ENCODE results near the gene DLX4. TPM values are rescaled to one million over a fixed set of nuclear protein-coding genes. Genes with fewer than 3 reads are reported as not detected.
A peak's percentile ranks its signal among the peaks of the same experiment; 100 is the strongest.

The DLX4 gene
- total and polyA plus RNA-seq, 2 experiments from 2014 or later: 0.40 TPM; not detected in 1

DNA sequence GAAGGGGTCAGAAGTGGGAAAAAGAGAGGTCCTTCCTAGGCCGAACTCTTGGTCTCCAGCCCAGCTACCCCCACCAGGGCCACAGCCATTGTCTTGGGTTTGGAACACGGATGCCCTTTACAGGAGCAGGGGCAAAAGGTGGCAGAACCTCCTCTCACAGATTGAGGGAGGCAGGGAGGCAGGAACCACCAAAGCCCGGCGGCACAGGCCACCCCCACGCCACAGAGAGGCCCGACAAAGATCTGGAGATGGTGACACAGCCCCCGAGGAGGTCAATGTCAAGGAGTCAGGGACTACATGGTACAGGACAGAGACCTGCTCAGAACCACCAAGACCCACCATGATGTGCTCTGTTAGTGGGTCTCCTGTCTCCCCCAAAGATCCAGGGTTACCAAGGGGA, 44.4 kb upstream of the DLX4 start:
- Histone ChIP-seq H3K4me2 (ENCODE audit: unreplicated experiment) (no peak overlapping the region), H4K20me1 (ENCODE audit: insufficient read depth) (no peaks in the 10 kb centered on the region), H3K4me1 (ENCODE audit: insufficient read depth) (peaks cover 33% of the 10 kb centered on the region), H2AFZ (no peak overlapping the region), H3K9ac (no peak overlapping the region), H3K27ac (no peak overlapping the region), H3K9me3 (ENCODE audit: low read depth) (no peaks in the 10 kb centered on the region), H3K9me2 (ENCODE audit: insufficient read depth) (no peaks in the 10 kb centered on the region), H3F3A (ENCODE audit: insufficient read depth) (no peaks in the 10 kb centered on the region; the same call in 1 of the 2 replicates), H3K79me2 (ENCODE audit: insufficient read depth) (no peaks in the 10 kb centered on the region), H3K36me3 (ENCODE audit: low read depth) (no peaks in the 10 kb centered on the region), H3K4me3 (no peak overlapping the region), H3K27me3 (replicated peaks; ENCODE audit: insufficient read depth) (no peaks in the 10 kb centered on the region)
- in situ Hi-C loops (cut with MboI): no loop called here
- no peak for DNase-seq
- 79 to 90% methylated on average over 5 to 7 of the region's 7 CpGs for WGBS, 2 experiments (ENCODE audit: low coverage in 1 of 2, low lambda C conversion rate in 2 of 2, missing lambda C conversion rate in 2 of 2)
- TF ChIP-seq EZH2 (IDR thresholded peaks at IDR 0.05; ENCODE audit: insufficient read depth, poor library complexity, severe bottlenecking) (no peak), EZH2phosphoT487 (IDR thresholded peaks at IDR 0.05; ENCODE audit: insufficient read depth, low read depth) (no peak)

GRCh38 chr17:49925921-49926320, 43.1 kb upstream of the DLX4 start:
- in situ Hi-C loops (cut with MboI): no loop called here
- DNase-seq: peak; percentile 35
- Histone ChIP-seq H3F3A (ENCODE audit: insufficient read depth) (no peaks in the 10 kb centered on the region; the same call in 1 of the 2 replicates), H2AFZ (no peak overlapping the region), H3K4me1 (ENCODE audit: insufficient read depth) (peaks cover 33% of the 10 kb centered on the region), H3K4me3 (no peak overlapping the region), H3K27ac (no peak overlapping the region), H3K9ac (no peak overlapping the region), H3K9me3 (ENCODE audit: low read depth) (no peaks in the 10 kb centered on the region), H3K4me2 (ENCODE audit: unreplicated experiment) (no peak overlapping the region), H3K9me2 (ENCODE audit: insufficient read depth) (no peaks in the 10 kb centered on the region), H3K36me3 (ENCODE audit: low read depth) (no peaks in the 10 kb centered on the region), H3K27me3 (replicated peaks; ENCODE audit: insufficient read depth) (no peaks in the 10 kb centered on the region), H4K20me1 (ENCODE audit: insufficient read depth) (no peaks in the 10 kb centered on the region), H3K79me2 (ENCODE audit: insufficient read depth) (no peaks in the 10 kb centered on the region)
- WGBS, 2 experiments (ENCODE audit: low coverage in 1 of 2, low lambda C conversion rate in 2 of 2, missing lambda C conversion rate in 2 of 2): 23 to 28% methylated on average over 9 of the region's 9 CpGs
- no peak for TF ChIP-seq EZH2 (IDR thresholded peaks at IDR 0.05; ENCODE audit: insufficient read depth, poor library complexity, severe bottlenecking)
- TF ChIP-seq EZH2phosphoT487 (IDR thresholded peaks at IDR 0.05; ENCODE audit: insufficient read depth, low read depth): no peak

GRCh38 chr17:49926886-49927285, 42.1 kb upstream of the DLX4 start:
- no peaks in the 10 kb centered on the region for H3K9me2 ChIP-seq (ENCODE audit: insufficient read depth)
- H3K27me3 ChIP-seq (replicated peaks; ENCODE audit: insufficient read depth): no peaks in the 10 kb centered on the region
- H3F3A ChIP-seq (ENCODE audit: insufficient read depth): no peaks in the 10 kb centered on the region; the same call in 1 of the 2 replicates
- H3K4me2 ChIP-seq (ENCODE audit: unreplicated experiment): peak overlapping the region; percentile 75
- 17 to 25% methylated on average over 13 of the region's 13 CpGs for WGBS, 2 experiments (ENCODE audit: low coverage in 1 of 2, low lambda C conversion rate in 2 of 2, missing lambda C conversion rate in 2 of 2)
- no peak overlapping the region for H3K4me3 ChIP-seq
- no peaks in the 10 kb centered on the region for H4K20me1 ChIP-seq (ENCODE audit: insufficient read depth)
- peak; percentile 88 for DNase-seq
- peaks cover 33% of the 10 kb centered on the region for H3K4me1 ChIP-seq (ENCODE audit: insufficient read depth)
- no peaks in the 10 kb centered on the region for H3K9me3 ChIP-seq (ENCODE audit: low read depth)
- in situ Hi-C loops (cut with MboI): no loop called here
- H3K79me2 ChIP-seq (ENCODE audit: insufficient read depth): no peaks in the 10 kb centered on the region
- no peak overlapping the region for H3K27ac ChIP-seq
- no peak overlapping the region for H2AFZ ChIP-seq
- H3K9ac ChIP-seq: no peak overlapping the region
- H3K36me3 ChIP-seq (ENCODE audit: low read depth): no peaks in the 10 kb centered on the region
- TF ChIP-seq EZH2 (IDR thresholded peaks at IDR 0.05; ENCODE audit: insufficient read depth, poor library complexity, severe bottlenecking) (no peak), EZH2phosphoT487 (IDR thresholded peaks at IDR 0.05; ENCODE audit: insufficient read depth, low read depth) (no peak)

- H3K9ac ChIP-seq: no peak overlapping the region
- no peaks in the 10 kb centered on the region for H3K27me3 ChIP-seq (replicated peaks; ENCODE audit: insufficient read depth)
- no peaks in the 10 kb centered on the region for H3K36me3 ChIP-seq (ENCODE audit: low read depth)
- WGBS, 2 experiments (ENCODE audit: low coverage in 1 of 2, low lambda C conversion rate in 2 of 2, missing lambda C conversion rate in 2 of 2): 65 to 68% methylated on average over 10 of the region's 10 CpGs
- H3K27ac ChIP-seq: no peak overlapping the region
- H2AFZ ChIP-seq: no peak overlapping the region
- H3F3A ChIP-seq (ENCODE audit: insufficient read depth): no peaks in the 10 kb centered on the region; the same call in 1 of the 2 replicates
- peaks cover 33% of the 10 kb centered on the region for H3K4me1 ChIP-seq (ENCODE audit: insufficient read depth)
- H3K9me3 ChIP-seq (ENCODE audit: low read depth): no peaks in the 10 kb centered on the region
- DNase-seq: peak; percentile 32
- no peak overlapping the region for H3K4me3 ChIP-seq
- H4K20me1 ChIP-seq (ENCODE audit: insufficient read depth): no peaks in the 10 kb centered on the region
- TF ChIP-seq EZH2 (IDR thresholded peaks at IDR 0.05; ENCODE audit: insufficient read depth, poor library complexity, severe bottlenecking) (no peak), EZH2phosphoT487 (IDR thresholded peaks at IDR 0.05; ENCODE audit: insufficient read depth, low read depth) (no peak)
- H3K9me2 ChIP-seq (ENCODE audit: insufficient read depth): no peaks in the 10 kb centered on the region
- in situ Hi-C loops (cut with MboI): no loop called here
- H3K4me2 ChIP-seq (ENCODE audit: unreplicated experiment): no peak overlapping the region
- H3K79me2 ChIP-seq (ENCODE audit: insufficient read depth): no peaks in the 10 kb centered on the region
Observed at GRCh38 chr17:49928126-49928800, 40.7 kb upstream of the DLX4 start.
